ENCODE data around the gene FREM2. TPM values are rescaled to one million over a fixed set of nuclear protein-coding genes. Genes with fewer than 3 reads are reported as not detected.
A peak's percentile ranks its signal among the peaks of the same experiment; 100 is the strongest.

The FREM2 gene
- total RNA-seq, 6 experiments from 2014 or later, result 0.18 to 2.9 (median 1.5) TPM

- DNase-seq (no peak), ATAC-seq (peak; percentile 40 to 89 (median 80))
- Histone ChIP-seq H3K4me1 (no peaks in the 10 kb centered on the region), H3K36me3 (no peaks in the 10 kb centered on the region), H3K27ac (no peak overlapping the region), H3K4me3 (no peak overlapping the region), H3K27me3 (no peaks in the 10 kb centered on the region), H3K9me3 (no peaks in the 10 kb centered on the region)
- WGBS (ENCODE audit: insufficient coverage, low coverage, low lambda C conversion rate, missing lambda C conversion rate), result 16% methylated on average over 2 of the region's 2 CpGs
- intact Hi-C loops (cut with DNase I), result no loop called here
- TF ChIP-seq CTCF (IDR thresholded peaks at IDR 0.05) (no peak), POLR2A (IDR thresholded peaks at IDR 0.05) (no peak)
These were observed 6.8 kb downstream of the FREM2 start for GRCh38 chr13:38693641-38694040.

GRCh38 chr13:38697197-38697596 lies 10.3 kb downstream of the FREM2 start:
- H3K36me3 ChIP-seq, result no peaks in the 10 kb centered on the region
- no peak for TF ChIP-seq POLR2A (IDR thresholded peaks at IDR 0.05)
- TF ChIP-seq CTCF (IDR thresholded peaks at IDR 0.05), result no peak
- no peak for ATAC-seq
- intact Hi-C loops (cut with DNase I), result no loop called here
- no peaks in the 10 kb centered on the region for H3K27me3 ChIP-seq
- DNase-seq, result no peak
- WGBS (ENCODE audit: insufficient coverage, low coverage, low lambda C conversion rate, missing lambda C conversion rate), result 71% methylated on average over 1 of the region's 1 CpG
- no peak overlapping the region for H3K27ac ChIP-seq
- H3K4me1 ChIP-seq, result no peaks in the 10 kb centered on the region
- no peaks in the 10 kb centered on the region for H3K9me3 ChIP-seq
- H3K4me3 ChIP-seq, result no peak overlapping the region

GRCh38 chr13:38697628-38698333 lies 10.9 kb downstream of the FREM2 start:
- H3K4me1 ChIP-seq, result no peaks in the 10 kb centered on the region
- H3K36me3 ChIP-seq, result no peaks in the 10 kb centered on the region
- ATAC-seq, result peak in 1 of 4 donors; percentile 28
- no peak for TF ChIP-seq POLR2A (IDR thresholded peaks at IDR 0.05)
- H3K27me3 ChIP-seq, result no peaks in the 10 kb centered on the region
- no peak for DNase-seq
- WGBS (ENCODE audit: insufficient coverage, low coverage, low lambda C conversion rate, missing lambda C conversion rate), result 91% methylated on average over 2 of the region's 2 CpGs
- H3K9me3 ChIP-seq, result no peaks in the 10 kb centered on the region
- intact Hi-C loops (cut with DNase I), result no loop called here
- no peak overlapping the region for H3K4me3 ChIP-seq
- H3K27ac ChIP-seq, result no peak overlapping the region

DNA sequence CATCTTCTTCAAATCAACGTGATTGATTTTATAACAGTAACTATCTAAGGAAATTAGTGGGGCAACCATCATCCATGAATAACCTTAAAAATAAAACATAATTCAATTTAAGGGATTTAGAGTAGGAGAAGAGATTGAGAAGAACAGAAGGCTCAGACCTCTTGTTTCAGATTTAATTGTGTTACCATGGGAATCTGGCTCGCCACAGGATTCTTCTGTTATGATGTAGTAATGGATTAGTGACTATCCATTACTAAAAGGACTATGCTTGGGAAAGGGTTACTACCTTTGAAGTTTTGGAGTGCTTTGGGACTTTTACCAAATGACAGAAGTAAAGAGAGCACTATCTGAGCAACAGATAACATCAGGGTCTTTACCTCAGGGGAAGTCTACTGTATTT lies 13.2 kb downstream of the FREM2 start:
- H3K9me3 ChIP-seq, result no peaks in the 10 kb centered on the region
- DNase-seq (no peak), ATAC-seq (no peak)
- no peak for TF ChIP-seq POLR2A (IDR thresholded peaks at IDR 0.05)
- TF ChIP-seq CTCF (IDR thresholded peaks at IDR 0.05), result no peak
- H3K36me3 ChIP-seq, result no peaks in the 10 kb centered on the region
- H3K4me1 ChIP-seq, result no peaks in the 10 kb centered on the region
- WGBS (ENCODE audit: insufficient coverage, low coverage, low lambda C conversion rate, missing lambda C conversion rate), result 86% methylated on average over 2 of the region's 2 CpGs
- no peak overlapping the region for H3K27ac ChIP-seq
- no peaks in the 10 kb centered on the region for H3K27me3 ChIP-seq
- H3K4me3 ChIP-seq, result no peak overlapping the region
- intact Hi-C loops (cut with DNase I), result no loop called here

DNA sequence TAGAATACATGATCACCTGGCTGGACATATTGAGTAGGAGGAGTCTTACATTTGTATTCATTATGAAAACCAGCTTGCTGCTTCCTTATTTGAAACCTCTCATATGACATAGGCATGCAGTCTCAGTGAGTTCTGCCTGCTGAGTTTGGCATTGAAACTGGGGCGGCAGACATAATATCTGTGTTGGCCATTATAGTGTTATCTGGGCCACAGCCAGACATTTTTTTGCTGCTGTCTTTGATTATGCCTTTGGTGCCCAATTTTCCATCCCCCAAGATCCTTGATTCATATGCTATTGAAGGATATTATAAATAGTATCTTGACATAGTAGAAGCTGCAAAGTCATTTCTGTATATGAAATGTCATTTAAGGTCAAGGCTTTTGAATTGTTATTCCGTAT lies 15.8 kb downstream of the FREM2 start:
- Histone ChIP-seq H3K4me1 (no peaks in the 10 kb centered on the region), H3K36me3 (no peaks in the 10 kb centered on the region), H3K9me3 (no peaks in the 10 kb centered on the region), H3K27me3 (no peaks in the 10 kb centered on the region), H3K4me3 (no peak overlapping the region), H3K27ac (no peak overlapping the region)
- DNase-seq (no peak), ATAC-seq (no peak)
- no peak for TF ChIP-seq POLR2A (IDR thresholded peaks at IDR 0.05)
- no peak for TF ChIP-seq CTCF (IDR thresholded peaks at IDR 0.05)
- WGBS (ENCODE audit: insufficient coverage, low coverage, low lambda C conversion rate, missing lambda C conversion rate), result 45% methylated on average over 2 of the region's 2 CpGs
- intact Hi-C loops (cut with DNase I), result no loop called here
